ENCODE data around the gene LAIR1. TPM values are rescaled to one million over a fixed set of nuclear protein-coding genes. Genes with fewer than 3 reads are reported as not detected.
"Not testable (repeated sequence)": the region's sequence is repeated elsewhere in the genome, so short reads cannot be mapped to it uniquely, and the experiment has no call there.

Gene LAIR1
- total RNA-seq, 1 donor, result 0.36 TPM

DNA sequence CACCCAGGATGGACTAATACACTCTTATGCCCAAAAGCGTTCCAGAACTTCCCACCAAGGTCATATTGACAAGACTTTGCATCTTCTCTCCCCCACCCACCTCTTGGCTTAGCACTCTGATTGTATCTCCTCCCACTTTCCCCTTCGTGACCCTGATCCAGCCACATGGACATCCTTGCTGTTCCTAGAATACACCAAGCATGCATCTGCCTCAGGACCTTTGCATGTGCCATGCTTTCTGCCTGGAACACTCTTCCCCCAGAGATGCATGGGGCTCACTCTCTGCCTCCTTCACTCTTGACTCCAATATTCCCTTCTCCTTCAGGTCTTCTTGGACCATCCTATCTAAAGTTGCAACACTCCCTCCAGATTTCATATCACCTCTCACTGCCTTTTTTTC, 16.2 kb upstream of the LAIR1 start:
- Histone ChIP-seq H4K20me1 (ENCODE audit: insufficient read depth, low read length) (no peaks in the 10 kb centered on the region), H3K27ac (ENCODE audit: low read depth, low read length) (no peak overlapping the region), H3K36me3 (ENCODE audit: insufficient read depth, low read length) (no peaks in the 10 kb centered on the region), H3K4me2 (ENCODE audit: insufficient read depth, low read length) (no peak overlapping the region), H2AFZ (ENCODE audit: low read length) (no peak overlapping the region), H3K27me3 (ENCODE audit: insufficient read depth, low read length) (no peaks in the 10 kb centered on the region), H3K4me1 (ENCODE audit: insufficient read depth, low read length) (no peaks in the 10 kb centered on the region), H3K79me2 (ENCODE audit: insufficient read depth, low read length) (no peaks in the 10 kb centered on the region), H3K9me3 (ENCODE audit: low read depth, low read length) (no peaks in the 10 kb centered on the region), H3K4me3 (ENCODE audit: insufficient read depth, low read length) (no peak overlapping the region)
- TF ChIP-seq, protein P1, sequence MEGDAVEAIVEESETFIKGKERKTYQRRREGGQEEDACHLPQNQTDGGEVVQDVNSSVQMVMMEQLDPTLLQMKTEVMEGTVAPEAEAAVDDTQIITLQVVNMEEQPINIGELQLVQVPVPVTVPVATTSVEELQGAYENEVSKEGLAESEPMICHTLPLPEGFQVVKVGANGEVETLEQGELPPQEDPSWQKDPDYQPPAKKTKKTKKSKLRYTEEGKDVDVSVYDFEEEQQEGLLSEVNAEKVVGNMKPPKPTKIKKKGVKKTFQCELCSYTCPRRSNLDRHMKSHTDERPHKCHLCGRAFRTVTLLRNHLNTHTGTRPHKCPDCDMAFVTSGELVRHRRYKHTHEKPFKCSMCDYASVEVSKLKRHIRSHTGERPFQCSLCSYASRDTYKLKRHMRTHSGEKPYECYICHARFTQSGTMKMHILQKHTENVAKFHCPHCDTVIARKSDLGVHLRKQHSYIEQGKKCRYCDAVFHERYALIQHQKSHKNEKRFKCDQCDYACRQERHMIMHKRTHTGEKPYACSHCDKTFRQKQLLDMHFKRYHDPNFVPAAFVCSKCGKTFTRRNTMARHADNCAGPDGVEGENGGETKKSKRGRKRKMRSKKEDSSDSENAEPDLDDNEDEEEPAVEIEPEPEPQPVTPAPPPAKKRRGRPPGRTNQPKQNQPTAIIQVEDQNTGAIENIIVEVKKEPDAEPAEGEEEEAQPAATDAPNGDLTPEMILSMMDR (IDR thresholded peaks at IDR 0.05; ENCODE audit: extremely low read depth, low read depth, low read length), result no peak
- DNase-seq (ENCODE audit: insufficient read length, low spot score, missing footprints), result no peak

DNA sequence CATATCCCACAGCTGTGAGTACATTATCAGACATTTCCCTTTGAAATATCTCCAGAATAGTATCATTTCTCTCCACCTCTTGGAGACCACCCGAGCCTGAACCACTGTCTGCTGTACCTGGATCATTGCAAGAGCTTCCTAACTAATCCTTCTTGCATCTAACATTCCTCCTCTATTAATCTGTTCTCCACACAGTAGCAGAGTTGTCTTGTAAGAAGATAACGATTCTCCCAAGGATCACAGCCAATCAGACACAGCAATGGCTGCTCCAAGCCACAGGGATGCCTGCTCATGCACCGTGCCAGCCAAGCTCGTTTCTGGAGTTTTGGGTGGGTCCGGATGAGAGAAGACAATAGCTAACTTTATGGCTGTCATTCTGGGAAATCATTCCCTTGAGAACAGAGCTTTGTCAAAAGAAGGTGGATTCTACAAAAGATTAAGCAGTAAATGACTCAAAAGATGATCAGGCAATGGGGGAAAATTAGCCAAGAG, 14.5 kb upstream of the LAIR1 start:
- no peaks in the 10 kb centered on the region for H3K36me3 ChIP-seq (ENCODE audit: insufficient read depth, low read length)
- no peaks in the 10 kb centered on the region for H3K79me2 ChIP-seq (ENCODE audit: insufficient read depth, low read length)
- no peak for DNase-seq (ENCODE audit: insufficient read length, low spot score, missing footprints)
- H3K4me3 ChIP-seq (ENCODE audit: insufficient read depth, low read length), result no peak overlapping the region
- TF ChIP-seq, protein P1 (IDR thresholded peaks at IDR 0.05; ENCODE audit: extremely low read depth, low read depth, low read length), result no peak
- H3K27ac ChIP-seq (ENCODE audit: low read depth, low read length), result no peak overlapping the region
- no peaks in the 10 kb centered on the region for H4K20me1 ChIP-seq (ENCODE audit: insufficient read depth, low read length)
- H3K27me3 ChIP-seq (ENCODE audit: insufficient read depth, low read length), result no peaks in the 10 kb centered on the region
- no peak overlapping the region for H3K4me2 ChIP-seq (ENCODE audit: insufficient read depth, low read length)
- H3K4me1 ChIP-seq (ENCODE audit: insufficient read depth, low read length), result no peaks in the 10 kb centered on the region
- no peak overlapping the region for H2AFZ ChIP-seq (ENCODE audit: low read length)
- no peaks in the 10 kb centered on the region for H3K9me3 ChIP-seq (ENCODE audit: low read depth, low read length)

DNA sequence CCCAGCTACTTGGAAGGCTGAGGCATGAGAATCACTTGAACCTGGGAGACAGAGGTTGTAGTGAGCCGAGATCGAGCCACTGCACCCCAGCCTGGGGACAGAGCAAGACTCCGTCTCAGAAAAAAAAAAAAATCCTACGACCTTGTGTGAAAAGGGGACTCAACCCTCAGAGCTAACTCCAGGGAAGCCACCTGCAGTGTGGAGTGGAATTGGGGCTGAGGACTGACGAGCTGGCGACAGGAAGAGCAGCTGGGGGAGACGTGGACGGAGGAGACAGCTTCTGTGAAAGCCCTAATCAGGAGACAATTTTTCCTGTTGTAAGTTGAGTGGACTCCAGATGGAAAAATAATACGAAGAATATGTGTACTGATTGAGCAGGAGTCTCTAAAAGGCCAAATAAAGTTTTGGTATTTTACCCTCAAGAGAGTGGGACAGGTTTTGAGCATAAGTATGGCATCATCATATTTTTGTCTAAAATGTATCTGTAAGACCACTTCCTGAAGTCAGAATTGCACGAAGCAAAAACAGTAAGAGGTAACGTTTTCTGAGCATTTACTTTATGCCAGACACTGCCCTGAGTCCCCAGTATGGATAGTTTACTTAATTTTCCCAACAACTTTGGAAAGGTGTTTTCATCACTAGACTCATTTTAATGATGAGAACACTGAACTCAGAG, 12.0 kb upstream of the LAIR1 start:
- TF ChIP-seq, protein P1 (IDR thresholded peaks at IDR 0.05; ENCODE audit: extremely low read depth, low read depth, low read length), result no peak
- Histone ChIP-seq H3K9me3 (ENCODE audit: low read depth, low read length) (no peaks in the 10 kb centered on the region), H3K79me2 (ENCODE audit: insufficient read depth, low read length) (no peaks in the 10 kb centered on the region), H2AFZ (ENCODE audit: low read length) (no peak overlapping the region), H3K4me3 (ENCODE audit: insufficient read depth, low read length) (no peak overlapping the region), H3K4me1 (ENCODE audit: insufficient read depth, low read length) (no peaks in the 10 kb centered on the region), H3K27me3 (ENCODE audit: insufficient read depth, low read length) (no peaks in the 10 kb centered on the region), H3K27ac (ENCODE audit: low read depth, low read length) (no peak overlapping the region), H3K4me2 (ENCODE audit: insufficient read depth, low read length) (no peak overlapping the region), H4K20me1 (ENCODE audit: insufficient read depth, low read length) (no peaks in the 10 kb centered on the region), H3K36me3 (ENCODE audit: insufficient read depth, low read length) (no peaks in the 10 kb centered on the region)
- DNase-seq (ENCODE audit: insufficient read length, low spot score, missing footprints), result peak; percentile 48

DNA sequence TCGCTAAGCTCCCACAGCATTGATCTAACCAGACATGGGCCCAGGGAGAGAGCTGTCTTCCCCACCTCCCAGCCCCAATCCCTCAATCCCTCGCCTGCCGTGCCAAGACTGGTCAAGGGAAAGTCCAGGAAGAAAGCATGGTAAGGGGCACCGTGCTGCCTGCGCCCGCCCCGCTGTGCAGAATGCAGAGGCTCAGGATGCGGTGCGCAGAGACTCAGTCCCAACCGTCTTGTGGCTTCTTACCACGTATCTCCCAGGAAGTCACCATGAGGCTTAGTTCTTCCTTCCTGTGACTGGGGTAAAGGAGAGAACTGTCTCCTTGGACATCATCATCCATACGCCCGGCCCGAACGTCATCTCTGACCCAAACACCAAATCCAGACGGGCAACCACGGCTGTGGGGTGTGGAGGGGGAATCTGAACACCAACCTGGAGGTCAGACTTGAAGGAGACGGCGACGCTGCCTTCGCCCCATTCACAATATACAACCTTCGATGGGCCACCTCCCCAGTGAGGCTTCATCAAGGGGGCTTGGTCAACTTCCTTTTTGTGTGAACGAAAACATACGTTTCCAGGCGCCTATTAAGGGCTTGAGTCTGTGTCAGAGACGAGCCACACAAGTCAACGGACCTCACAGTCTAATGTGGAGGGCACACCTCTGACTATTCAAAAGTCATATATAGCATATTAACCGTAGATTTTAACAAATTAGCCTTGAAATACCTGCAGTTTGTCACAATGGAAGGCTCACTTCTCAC, 10.6 kb upstream of the LAIR1 start:
- not testable (repeated sequence) for H3K4me1 ChIP-seq (ENCODE audit: insufficient read depth, low read length); H3K4me2 ChIP-seq (ENCODE audit: insufficient read depth, low read length); H3K27me3 ChIP-seq (ENCODE audit: insufficient read depth, low read length); DNase-seq (ENCODE audit: insufficient read length, low spot score, missing footprints); H3K4me3 ChIP-seq (ENCODE audit: insufficient read depth, low read length); H3K27ac ChIP-seq (ENCODE audit: low read depth, low read length); H2AFZ ChIP-seq (ENCODE audit: low read length); H3K36me3 ChIP-seq (ENCODE audit: insufficient read depth, low read length); H4K20me1 ChIP-seq (ENCODE audit: insufficient read depth, low read length); H3K9me3 ChIP-seq (ENCODE audit: low read depth, low read length); H3K79me2 ChIP-seq (ENCODE audit: insufficient read depth, low read length)
